AG04449 (cell line): Measurements from ENCODE around the gene SBF2.

Experiments used
- CTCF ChIA-PET: fragments of 350-600 bp; formaldehyde crosslinking; extraction: SDS; loops from one replicate; lab custom pipeline; 2021; ENCODE audit warnings: antibody characterized with exemption; lab: Yijun Ruan, JAX
- POLR2A ChIA-PET: fragments of 400-600, 350-600 bp; formaldehyde crosslinking; extraction: SDS; loops from one replicate; lab custom pipeline; 2020; ENCODE audit warnings: antibody characterized with exemption, inconsistent platforms; lab: Yijun Ruan, JAX
- DNase-seq: peaks from one replicate; pipeline ENCODE4 v3.0.0-alpha.2; 2010; ENCODE audit warnings: low read depth, low spot score
- H3K4me3 ChIP-seq: 2 replicates; pipeline ENCODE4 v1.5.1; 2011; ENCODE audit warnings: low read depth, mild to moderate bottlenecking, control low read depth, low read length
- TF ChIP-seq, protein P1 (sequence below): IDR thresholded peaks from one replicate; pipeline ENCODE4 v1.5.1; 2011; ENCODE audit warnings: mild to moderate bottlenecking, moderate library complexity, low read length, control low read depth, inconsistent platforms; ENCODE audit not compliant: insufficient read depth; ENCODE audit errors: missing control alignments

SBF2 gene

DNA sequence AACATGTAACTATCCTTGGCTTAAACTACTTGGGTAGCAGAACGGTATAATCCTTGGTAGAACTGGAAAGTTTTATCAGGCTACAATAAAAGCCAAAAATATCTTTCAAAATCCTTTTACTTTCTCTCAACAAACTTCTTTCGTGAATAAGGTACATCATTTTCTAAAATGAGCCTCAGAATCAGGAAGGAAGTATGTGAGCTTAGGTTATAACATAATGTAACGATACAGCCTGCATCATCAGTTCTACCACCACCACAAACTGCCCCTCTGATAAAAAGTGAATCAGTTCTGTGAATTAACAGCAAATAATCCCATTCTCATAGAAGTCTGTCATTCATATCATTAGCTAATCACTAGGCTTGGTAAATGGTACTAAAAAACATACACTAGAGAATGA lies 244.3 kb downstream of the SBF2 start:
- ChIA-PET POLR2A (no interaction called here), CTCF (no interaction called here)
- DNase-seq: no peak
- TF ChIP-seq, protein P1, sequence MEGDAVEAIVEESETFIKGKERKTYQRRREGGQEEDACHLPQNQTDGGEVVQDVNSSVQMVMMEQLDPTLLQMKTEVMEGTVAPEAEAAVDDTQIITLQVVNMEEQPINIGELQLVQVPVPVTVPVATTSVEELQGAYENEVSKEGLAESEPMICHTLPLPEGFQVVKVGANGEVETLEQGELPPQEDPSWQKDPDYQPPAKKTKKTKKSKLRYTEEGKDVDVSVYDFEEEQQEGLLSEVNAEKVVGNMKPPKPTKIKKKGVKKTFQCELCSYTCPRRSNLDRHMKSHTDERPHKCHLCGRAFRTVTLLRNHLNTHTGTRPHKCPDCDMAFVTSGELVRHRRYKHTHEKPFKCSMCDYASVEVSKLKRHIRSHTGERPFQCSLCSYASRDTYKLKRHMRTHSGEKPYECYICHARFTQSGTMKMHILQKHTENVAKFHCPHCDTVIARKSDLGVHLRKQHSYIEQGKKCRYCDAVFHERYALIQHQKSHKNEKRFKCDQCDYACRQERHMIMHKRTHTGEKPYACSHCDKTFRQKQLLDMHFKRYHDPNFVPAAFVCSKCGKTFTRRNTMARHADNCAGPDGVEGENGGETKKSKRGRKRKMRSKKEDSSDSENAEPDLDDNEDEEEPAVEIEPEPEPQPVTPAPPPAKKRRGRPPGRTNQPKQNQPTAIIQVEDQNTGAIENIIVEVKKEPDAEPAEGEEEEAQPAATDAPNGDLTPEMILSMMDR: no peak
- no peak overlapping the region for H3K4me3 ChIP-seq

DNA sequence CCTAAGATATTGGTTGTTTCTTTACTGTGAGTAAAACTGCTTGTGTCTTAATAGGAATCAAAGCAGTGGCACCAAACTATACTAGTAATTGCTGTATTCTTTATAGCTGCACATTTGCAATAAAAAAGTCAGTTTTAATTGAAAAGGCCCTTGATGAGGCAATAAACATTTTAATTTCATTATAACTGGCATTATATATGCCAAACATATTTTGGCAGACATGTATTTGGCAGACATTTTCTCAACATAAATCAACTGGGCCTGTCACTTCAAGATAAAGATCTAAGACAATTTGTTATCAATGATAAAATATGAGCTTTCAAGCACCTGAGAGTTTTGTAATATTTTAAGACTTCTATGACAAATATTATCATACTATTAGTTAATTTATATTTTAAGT lies 245.7 kb downstream of the SBF2 start:
- TF ChIP-seq, protein P1: no peak
- CTCF ChIA-PET: interaction anchor here (1.0 to 1.6 kb wide), 2 partner anchors 255 to 290 kb away, joined by 3 to 5 read pairs; no protein-coding TSS in a partner anchor

DNA sequence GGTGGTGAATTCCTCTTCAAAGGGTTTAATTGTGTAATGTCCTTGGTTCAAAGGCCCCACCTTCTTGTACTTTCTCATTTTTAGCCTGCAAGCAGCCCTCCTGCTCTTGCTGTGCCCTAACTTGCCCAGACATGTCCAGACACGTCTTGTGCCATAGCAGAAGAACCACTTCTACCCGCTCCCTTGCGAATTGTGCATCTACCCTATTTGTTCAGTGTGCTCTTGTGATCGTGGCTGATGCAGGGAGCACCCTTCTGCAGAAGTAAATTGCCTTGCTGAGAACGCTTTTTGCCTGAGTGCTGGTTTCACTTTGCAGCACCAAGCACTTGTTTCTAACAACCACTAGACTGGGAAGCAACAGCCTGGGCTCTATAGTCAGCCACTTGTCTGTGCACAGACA lies 249.4 kb downstream of the SBF2 start:
- no peak for DNase-seq
- POLR2A ChIA-PET: no interaction called here
- TF ChIP-seq, protein P1: no peak
- no peak overlapping the region for H3K4me3 ChIP-seq
- CTCF ChIA-PET: interaction anchor here (1.0 kb wide), 1 partner anchor 72 kb away, joined by 3 read pairs; no protein-coding TSS in a partner anchor

More for the DNA sequence above, 245.7 kb downstream of the SBF2 start:
- no peak for DNase-seq
- H3K4me3 ChIP-seq: no peak overlapping the region
- POLR2A ChIA-PET: interaction anchor here (0.6 kb wide), 1 partner anchor 588 kb away, joined by 3 read pairs; no protein-coding TSS in a partner anchor

DNA sequence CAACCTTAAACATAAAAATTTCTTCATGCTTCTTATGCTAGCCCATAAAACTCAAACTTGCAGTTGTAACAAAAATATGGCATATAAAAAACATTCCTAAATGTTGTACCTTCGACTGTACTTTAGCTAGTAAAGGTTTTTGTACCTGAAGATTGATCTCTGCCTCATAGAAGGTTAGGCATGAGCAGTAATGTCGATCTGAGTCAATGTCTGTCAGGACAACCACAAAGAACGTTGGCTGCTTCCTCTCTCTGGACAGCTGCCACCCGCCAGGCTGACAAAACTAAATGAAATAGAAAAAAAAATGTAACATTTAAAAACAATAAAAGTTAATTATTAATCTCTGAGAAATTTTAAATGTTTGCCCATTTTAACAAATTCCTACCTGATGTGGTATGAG lies 251.3 kb downstream of the SBF2 start:
- TF ChIP-seq, protein P1: no peak
- ChIA-PET POLR2A (no interaction called here), CTCF (interaction anchor here (0.6 kb wide), 1 partner anchor 165 kb away, joined by 3 read pairs; no protein-coding TSS in a partner anchor)
- no peak for DNase-seq
- no peak overlapping the region for H3K4me3 ChIP-seq

DNA sequence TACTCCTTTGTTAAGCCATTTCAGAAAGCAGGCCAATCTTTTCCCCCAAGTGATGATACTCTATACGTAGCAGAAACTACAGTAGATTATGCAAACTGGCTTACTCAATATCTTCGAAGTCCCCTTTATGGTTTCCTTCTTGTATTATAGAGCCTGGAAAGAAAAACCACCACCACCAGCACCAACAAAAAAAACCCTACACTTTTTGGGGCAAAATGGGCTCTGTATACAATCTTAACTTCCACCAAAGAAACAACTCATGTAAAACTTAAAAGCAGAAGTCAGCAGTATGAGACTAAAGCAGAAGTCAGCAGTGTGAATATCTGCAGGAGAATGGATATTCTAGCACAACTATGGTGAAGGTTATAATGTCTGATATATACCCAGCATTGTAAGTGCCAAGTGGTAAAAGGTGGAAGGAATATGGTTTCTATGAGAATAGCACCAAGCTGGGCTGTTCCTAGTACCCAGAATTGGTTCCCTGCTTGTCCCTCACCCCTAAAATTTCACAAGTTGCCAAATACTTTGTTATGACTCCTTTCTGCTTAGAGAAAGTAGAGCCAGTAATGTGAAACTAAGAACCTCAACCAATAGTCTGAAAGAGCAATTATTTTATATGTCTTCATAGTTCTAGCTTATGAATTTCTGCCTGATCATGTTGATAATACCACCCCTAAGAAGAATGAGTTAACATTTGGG lies 252.1 kb downstream of the SBF2 start:
- TF ChIP-seq, protein P1: no peak
- ChIA-PET CTCF (no interaction called here), POLR2A (no interaction called here)
- DNase-seq: no peak
- H3K4me3 ChIP-seq: no peak overlapping the region

DNA sequence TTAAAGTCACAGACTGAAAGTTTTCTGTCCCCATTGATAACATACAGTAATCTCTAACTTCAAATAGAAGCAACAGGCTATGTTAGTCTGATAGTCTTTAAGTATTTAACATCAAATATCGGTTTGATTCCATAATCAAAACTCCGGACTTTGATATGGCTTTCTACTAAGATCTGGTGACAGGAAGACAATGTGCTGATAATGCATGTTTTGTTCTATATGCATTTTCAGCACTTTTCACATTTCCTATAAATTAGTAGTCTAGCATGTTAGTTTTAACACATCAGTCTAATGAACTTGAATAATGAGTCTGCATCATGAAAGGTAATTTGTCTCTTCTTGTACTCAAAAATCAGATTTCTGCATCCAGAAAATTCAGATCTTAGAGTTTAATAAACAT lies 252.7 kb downstream of the SBF2 start:
- ChIA-PET POLR2A (no interaction called here), CTCF (no interaction called here)
- DNase-seq: no peak
- TF ChIP-seq, protein P1: no peak
- no peak overlapping the region for H3K4me3 ChIP-seq
